SK-N-SH (cell line): Measurements from ENCODE around the gene RMDN3. TPM values are rescaled to one million over a fixed set of nuclear protein-coding genes. Genes with fewer than 3 reads are reported as not detected.

Experiments used
- CTCF ChIA-PET: fragments of 300-600, 350-600 bp; formaldehyde crosslinking; extraction: SDS; loops from one replicate; lab custom pipeline; 2021; lab: Yijun Ruan, JAX
- POLR2A ChIA-PET: fragments of 350-600 bp; sonication (Branson Sonifier 250); formaldehyde crosslinking; extraction: SDS; loops from one replicate; lab custom pipeline; 2020; ENCODE audit warnings: antibody characterized with exemption, inconsistent platforms; lab: Yijun Ruan, JAX
- DNase-seq: peaks from one replicate; pipeline ENCODE4 v3.0.0; 2012
- H2AFZ ChIP-seq: fragments of 200-600 bp; sonication (generic); 2 replicates; pipeline ENCODE4 v1.8.1; 2016; ENCODE audit warnings: antibody characterized with exemption, mild to moderate bottlenecking, low read depth
- H3F3A ChIP-seq: fragments of 200-600 bp; sonication (generic); replicated peaks from 2 replicates; pipeline ENCODE3; 2016; ENCODE audit warnings: antibody characterized with exemption, mild to moderate bottlenecking; ENCODE audit not compliant: insufficient read depth
- H3K27ac ChIP-seq, 2 experiments: fragments of 200-500 bp in 1 of 2; fragments of 200-600 bp in 1 of 2; sonication (Bioruptor generic) in 1 of 2; sonication (generic), shearing (Covaris generic) in 1 of 2; 2 replicates each; pipeline versions ENCODE4 v1.5.1 to v1.6.1; 2014 to 2016; ENCODE audit warnings: low read depth in 2 of 2, inconsistent platforms in 1 of 2, low read length in 1 of 2, mild to moderate bottlenecking in 1 of 2, mixed read lengths in 1 of 2
- H3K27me3 ChIP-seq: fragments of 200-600 bp; sonication (generic), shearing (Covaris generic); 2 replicates; pipeline ENCODE4 v1.6.1; 2016; ENCODE audit warnings: mixed run types; ENCODE audit not compliant: insufficient read depth
- H3K36me3 ChIP-seq, 2 experiments: fragments of 200-500 bp in 1 of 2; fragments of 200-600 bp in 1 of 2; sonication (Bioruptor generic) in 1 of 2; sonication (generic) in 1 of 2; replicated peaks in 1 of 2; 2 replicates each; pipeline versions ENCODE3 to v1.5.1; 2014 to 2016; ENCODE audit warnings: low read length in 1 of 2, mild to moderate bottlenecking in 1 of 2; ENCODE audit not compliant: insufficient read depth in 2 of 2, control insufficient read depth in 1 of 2
- H3K4me1 ChIP-seq, 2 experiments: fragments of 200-500 bp in 1 of 2; fragments of 200-600 bp in 1 of 2; sonication (Bioruptor generic) in 1 of 2; sonication (generic), shearing (Covaris generic) in 1 of 2; 2 replicates each; pipeline versions ENCODE4 v1.5.1 to v1.6.1; 2014 to 2016; ENCODE audit warnings: low read depth in 1 of 2, low read length in 1 of 2, mixed run types in 1 of 2; ENCODE audit not compliant: insufficient read depth in 2 of 2, control insufficient read depth in 1 of 2
- H3K4me2 ChIP-seq: fragments of 200-600 bp; sonication (generic), shearing (Covaris generic); 2 replicates; pipeline ENCODE4 v1.6.1; 2017; ENCODE audit warnings: mixed run types
- H3K4me3 ChIP-seq, 2 experiments: fragments of 200-500 bp in 1 of 2; fragments of 200-600 bp in 1 of 2; sonication (Bioruptor generic) in 1 of 2; sonication (generic), shearing (Covaris generic) in 1 of 2; 2 replicates each; pipeline versions ENCODE4 v1.5.1 to v1.8.1; 2014 to 2016; ENCODE audit warnings: low read depth in 2 of 2, inconsistent platforms in 1 of 2, low read length in 1 of 2, mild to moderate bottlenecking in 1 of 2, mixed read lengths in 1 of 2, moderate library complexity in 1 of 2
- H3K79me2 ChIP-seq: fragments of 200-600 bp; sonication (generic); 2 replicates; pipeline ENCODE4 v1.8.1; 2017; ENCODE audit warnings: mild to moderate bottlenecking; ENCODE audit not compliant: insufficient read depth
- H3K9ac ChIP-seq: fragments of 200-600 bp; sonication (generic); 2 replicates; pipeline ENCODE4 v1.6.1; 2017; ENCODE audit warnings: mixed run types
- H3K9me2 ChIP-seq: fragments of 200-600 bp; sonication (generic); 2 replicates; pipeline ENCODE4 v1.6.1; 2017; ENCODE audit warnings: mixed run types
- H3K9me3 ChIP-seq: fragments of 200-600 bp; sonication (generic); 2 replicates; pipeline ENCODE4 v1.6.1; 2017; ENCODE audit warnings: mixed run types, mild to moderate bottlenecking, moderate library complexity
- H4K20me1 ChIP-seq: fragments of 200-600 bp; sonication (generic); 2 replicates; pipeline ENCODE4 v1.6.1; 2017; ENCODE audit warnings: mild to moderate bottlenecking, mixed run types; ENCODE audit not compliant: insufficient read depth
- EZH2phosphoT487 ChIP-seq: fragments of 200-600 bp; sonication (generic); IDR thresholded peaks from 2 replicates; pipeline ENCODE4 v1.6.1; 2017; ENCODE audit warnings: low read depth, mixed run types, mild to moderate bottlenecking, antibody characterized with exemption, moderate library complexity, borderline replicate concordance
- FOSL2 ChIP-seq: IDR thresholded peaks from 2 replicates; pipeline ENCODE4 v1.4.0; 2012; ENCODE audit warnings: low read depth, mild to moderate bottlenecking, moderate library complexity, borderline replicate concordance
- FOXJ3 ChIP-seq: sonication (generic); formaldehyde crosslinking; IDR thresholded peaks from 2 replicates; pipeline ENCODE4 v1.5.1; 2020; ENCODE audit warnings: mild to moderate bottlenecking, missing genetic modification reagents
- FOXM1 ChIP-seq: IDR thresholded peaks from 2 replicates; pipeline ENCODE4 v1.4.0; 2012; ENCODE audit warnings: low read depth, mild to moderate bottlenecking
- GABPA ChIP-seq: IDR thresholded peaks from 2 replicates; pipeline ENCODE4 v1.4.0; 2012; ENCODE audit warnings: low read depth, mild to moderate bottlenecking
- GATA2 ChIP-seq: sonication (generic); formaldehyde crosslinking; IDR thresholded peaks from 2 replicates; pipeline ENCODE4 v1.5.0; 2020; ENCODE audit warnings: mild to moderate bottlenecking, missing genetic modification reagents
- IRF3 ChIP-seq: fragments of 150-350 bp; IDR thresholded peaks from 2 replicates; pipeline ENCODE4 v1.6.1; 2016; ENCODE audit warnings: mild to moderate bottlenecking, low read depth, low read length
- MAX ChIP-seq: IDR thresholded peaks from 2 replicates; pipeline ENCODE4 v1.4.0; 2012; ENCODE audit warnings: low read depth
- MEF2A ChIP-seq: IDR thresholded peaks from 2 replicates; pipeline ENCODE4 v1.4.0; 2012; ENCODE audit warnings: low read depth, borderline replicate concordance
- MXI1 ChIP-seq: IDR thresholded peaks from 2 replicates; pipeline ENCODE4 v1.6.1; 2012; ENCODE audit warnings: mild to moderate bottlenecking, low read depth, low read length, improper control_type of control experiment
- NRF1 ChIP-seq: IDR thresholded peaks from 2 replicates; pipeline ENCODE4 v1.6.1; 2012; ENCODE audit warnings: low read depth, mild to moderate bottlenecking, low read length
- RAD21 ChIP-seq: IDR thresholded peaks from 2 replicates; pipeline ENCODE4 v1.6.1; 2012; ENCODE audit warnings: mild to moderate bottlenecking, low read length
- RCOR1 ChIP-seq: fragments of 150-350 bp; IDR thresholded peaks from 2 replicates; pipeline ENCODE4 v1.6.1; 2017; ENCODE audit warnings: antibody characterized with exemption, low read length
- RXRA ChIP-seq: IDR thresholded peaks from 2 replicates; pipeline ENCODE4 v1.4.0; 2012; ENCODE audit warnings: low read depth, mild to moderate bottlenecking, borderline replicate concordance
- TAF1 ChIP-seq: IDR thresholded peaks from 2 replicates; pipeline ENCODE4 v1.6.1; 2012; ENCODE audit warnings: low read depth, mild to moderate bottlenecking, low read length, moderate library complexity, borderline replicate concordance
- TCF12 ChIP-seq: IDR thresholded peaks from 2 replicates; pipeline ENCODE4 v1.4.0; 2012
- ZBTB33 ChIP-seq: IDR thresholded peaks from 2 replicates; pipeline ENCODE4 v1.4.0; 2012; ENCODE audit warnings: low read depth, borderline replicate concordance
- WGBS: methylation state at CpG from one replicate; pipeline ENCODE4 v1.1.6; 2017; ENCODE audit warnings: low lambda C conversion rate; 5-methylcytosine and 5-hydroxymethylcytosine counted together
- polyA plus RNA-seq, 3 experiments: library from polyadenylated mRNA; depleted of rRNA; stranded (reverse); fragments of >200 nt; gene quantifications; 2 replicates each; pipeline ENCODE4 v1.2.3, GENCODE V29; 2012

The RMDN3 gene
- polyA plus RNA-seq, 1 of the 3 experiments (the other 2 are of a cell fraction): 33.0 TPM

GRCh38 chr15:40749151-40749630, 5.9 kb downstream of the RMDN3 start:
- Histone ChIP-seq H3K9me2 (no peaks in the 10 kb centered on the region), H3F3A (peaks cover 6% of the 10 kb centered on the region), H3K36me3 (peaks cover 20 to 26% of the 10 kb centered on the region in 2 experiments), H3K27ac (no peak overlapping the region), H3K27me3 (no peaks in the 10 kb centered on the region), H3K4me3 (no peak overlapping the region), H3K9me3 (no peaks in the 10 kb centered on the region), H3K4me2 (no peak overlapping the region), H3K79me2 (peaks cover 30% of the 10 kb centered on the region), H4K20me1 (no peaks in the 10 kb centered on the region), H3K9ac (no peak overlapping the region), H3K4me1 (peaks cover 0 to 4% of the 10 kb centered on the region in 2 experiments; a peak in 2 of 4 replicates), H2AFZ (no peak overlapping the region)
- ChIA-PET POLR2A (no interaction called here), CTCF (interaction anchor here (1.1 to 20.8 kb wide), 2 partner anchors 28 to 109 kb away, joined by 3 to 555 read pairs; partner anchors contain the start of genes C15orf62 and GCHFR)
- no peak for DNase-seq
- no peak for TF ChIP-seq RAD21
- TF ChIP-seq MAX: no peak
- no peak for TF ChIP-seq MEF2A
- 94% methylated on average over 4 of the region's 4 CpGs for WGBS

GRCh38 chr15:40747685-40748631, 7.1 kb downstream of the RMDN3 start:
- H3K9me2 ChIP-seq: no peaks in the 10 kb centered on the region
- peaks cover 0 to 4% of the 10 kb centered on the region in 2 experiments; a peak in 1 of 4 replicates for H3K4me1 ChIP-seq
- H3K4me2 ChIP-seq: no peak overlapping the region
- no peaks in the 10 kb centered on the region for H3K9me3 ChIP-seq
- WGBS: 96% methylated on average over 6 of the region's 7 CpGs
- no peak overlapping the region for H3K9ac ChIP-seq
- H3K27ac ChIP-seq: no peak overlapping the region
- no peak overlapping the region for H2AFZ ChIP-seq
- POLR2A ChIA-PET: interaction anchor here (1.1 to 2.1 kb wide), 2 partner anchors 9 to 35 kb away, joined by 5 to 9 read pairs; no protein-coding TSS in a partner anchor
- CTCF ChIA-PET: interaction anchor here (1.0 to 20.8 kb wide), 8 partner anchors 9 to 146 kb away, joined by 3 to 555 read pairs (median 10); partner anchors contain the start of genes C15orf62, GCHFR and VPS18
- no peak overlapping the region for H3K4me3 ChIP-seq
- H3K79me2 ChIP-seq: peaks cover 18% of the 10 kb centered on the region
- H3K36me3 ChIP-seq: peaks cover 29 to 35% of the 10 kb centered on the region in 2 experiments
- H3F3A ChIP-seq: peaks cover 6% of the 10 kb centered on the region
- no peak for DNase-seq
- no peaks in the 10 kb centered on the region for H4K20me1 ChIP-seq
- TF ChIP-seq RXRA (no peak), IRF3 (no peak), FOSL2 (no peak), GATA2 (CRISPR knock-in tag) (no peak), GABPA (no peak), RAD21 (no peak), EZH2phosphoT487 (no peak), FOXJ3 (CRISPR knock-in tag) (no peak), TCF12 (no peak), TAF1 (no peak), MXI1 (no peak), ZBTB33 (no peak), FOXM1 (no peak), NRF1 (no peak), RCOR1 (no peak)
- no peaks in the 10 kb centered on the region for H3K27me3 ChIP-seq
